ENCODE results near the gene TIMM22. TPM values are rescaled to one million over a fixed set of nuclear protein-coding genes. Genes with fewer than 3 reads are reported as not detected.
A peak's percentile ranks its signal among the peaks of the same experiment; 100 is the strongest.

Gene TIMM22
- total and polyA plus RNA-seq, 2 donors from 2014 or later, result 14.6 to 17.3 TPM

DNA sequence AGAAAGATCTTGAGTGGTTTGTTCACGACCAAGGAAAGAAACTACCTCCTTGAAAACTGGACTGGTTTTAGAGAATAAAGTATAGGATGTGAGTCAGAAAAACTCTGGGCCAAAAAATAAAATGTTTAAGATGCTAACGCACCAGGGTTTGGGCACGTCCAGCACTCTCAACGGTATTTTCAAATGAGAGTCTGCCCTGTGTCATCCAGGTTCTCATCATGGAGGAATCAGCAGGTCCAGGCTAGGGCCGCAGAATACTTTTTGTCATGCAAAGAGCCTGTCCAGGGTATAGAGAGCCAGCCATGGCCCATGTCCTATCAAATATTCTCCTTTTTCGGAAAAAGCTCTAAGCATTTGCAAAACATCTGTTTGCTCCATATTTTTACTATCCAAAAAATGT lies 19.8 kb upstream of the TIMM22 start:
- Histone ChIP-seq H3K36me3 (ENCODE audit: control insufficient read depth in 2 of 3, insufficient read depth in 3 of 3, low read length in 3 of 3) (no peaks in the 10 kb centered on the region), H3K9me3 (ENCODE audit: control insufficient read depth in 2 of 3, insufficient read depth in 1 of 3, low read length in 3 of 3) (no peaks in the 10 kb centered on the region), H3K27me3 (ENCODE audit: control insufficient read depth, insufficient read depth, low read length) (no peaks in the 10 kb centered on the region), H3K9ac (ENCODE audit: low read length in 3 of 3) (no peak overlapping the region), H3K4me3 (ENCODE audit: low read length in 3 of 3) (no peak overlapping the region), H3K4me1 (ENCODE audit: control insufficient read depth in 2 of 3, insufficient read depth in 2 of 3, low read depth in 1 of 3, low read length in 3 of 3) (peaks cover 0 to 8% (median 0%) of the 10 kb centered on the region in 3 donors), H3K27ac (ENCODE audit: low read depth in 2 of 2, low read length in 2 of 2) (no peak overlapping the region)
- intact Hi-C loops (cut with DNase I), result no loop called here
- TF ChIP-seq, protein P1, sequence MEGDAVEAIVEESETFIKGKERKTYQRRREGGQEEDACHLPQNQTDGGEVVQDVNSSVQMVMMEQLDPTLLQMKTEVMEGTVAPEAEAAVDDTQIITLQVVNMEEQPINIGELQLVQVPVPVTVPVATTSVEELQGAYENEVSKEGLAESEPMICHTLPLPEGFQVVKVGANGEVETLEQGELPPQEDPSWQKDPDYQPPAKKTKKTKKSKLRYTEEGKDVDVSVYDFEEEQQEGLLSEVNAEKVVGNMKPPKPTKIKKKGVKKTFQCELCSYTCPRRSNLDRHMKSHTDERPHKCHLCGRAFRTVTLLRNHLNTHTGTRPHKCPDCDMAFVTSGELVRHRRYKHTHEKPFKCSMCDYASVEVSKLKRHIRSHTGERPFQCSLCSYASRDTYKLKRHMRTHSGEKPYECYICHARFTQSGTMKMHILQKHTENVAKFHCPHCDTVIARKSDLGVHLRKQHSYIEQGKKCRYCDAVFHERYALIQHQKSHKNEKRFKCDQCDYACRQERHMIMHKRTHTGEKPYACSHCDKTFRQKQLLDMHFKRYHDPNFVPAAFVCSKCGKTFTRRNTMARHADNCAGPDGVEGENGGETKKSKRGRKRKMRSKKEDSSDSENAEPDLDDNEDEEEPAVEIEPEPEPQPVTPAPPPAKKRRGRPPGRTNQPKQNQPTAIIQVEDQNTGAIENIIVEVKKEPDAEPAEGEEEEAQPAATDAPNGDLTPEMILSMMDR (IDR thresholded peaks at IDR 0.05; ENCODE audit: borderline replicate concordance, extremely low read depth, insufficient read depth), result no peak
- FAIRE-seq (no peak), DNase-seq (no peak)

DNA sequence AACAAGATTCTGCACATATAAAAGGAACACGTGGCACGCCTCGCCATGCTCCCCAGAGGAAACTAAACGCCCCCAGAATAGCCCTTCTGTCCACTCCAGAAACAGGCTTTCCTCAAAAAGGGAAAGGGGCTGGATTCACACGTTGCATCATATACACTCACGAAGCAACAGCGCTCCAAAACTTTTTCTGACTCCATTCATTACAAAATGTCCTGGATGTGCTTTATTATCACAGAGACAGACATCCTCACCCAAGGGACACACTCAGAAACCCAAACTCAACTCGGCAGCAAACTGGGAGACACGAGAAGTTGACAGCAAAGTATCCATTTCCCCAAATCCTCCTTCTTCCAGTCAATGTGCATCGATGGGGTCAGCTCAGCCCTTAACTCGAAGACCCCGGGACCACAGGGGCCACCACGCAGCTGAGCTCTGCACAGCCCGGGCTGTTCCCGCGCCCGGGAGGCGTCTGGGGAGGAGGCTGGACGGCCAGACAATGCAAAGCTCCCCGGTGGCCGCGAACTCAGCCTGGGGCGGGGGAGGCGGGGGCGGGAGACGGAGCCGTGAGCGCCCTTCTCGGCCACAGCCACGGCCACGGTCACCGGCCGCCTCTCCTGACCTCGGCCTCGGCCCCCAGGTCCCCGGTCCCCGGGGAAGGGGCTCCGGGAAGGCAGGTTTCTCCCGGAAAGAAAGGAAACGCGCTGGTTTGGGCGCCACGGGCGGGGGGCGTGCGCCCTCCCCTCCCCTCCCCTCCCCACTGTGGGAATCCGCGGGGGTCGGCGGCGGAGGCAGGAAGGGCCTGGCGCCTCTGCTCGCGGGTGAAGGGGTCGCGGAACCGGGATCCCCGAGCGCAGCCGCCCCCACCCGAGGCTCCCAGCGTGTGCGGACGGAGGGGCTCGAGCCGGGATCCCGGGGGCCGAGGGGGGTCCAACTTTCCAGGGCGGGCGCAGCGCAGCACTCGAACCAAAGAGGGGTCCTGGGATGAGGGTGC lies 18.5 kb upstream of the TIMM22 start:
- FAIRE-seq (no peak), DNase-seq (peak in 4 of 5 donors; percentile 61 to 81 (median 79))
- no peaks in the 10 kb centered on the region for H3K27me3 ChIP-seq (ENCODE audit: control insufficient read depth, insufficient read depth, low read length)
- H3K36me3 ChIP-seq (ENCODE audit: control insufficient read depth in 2 of 3, insufficient read depth in 3 of 3, low read length in 3 of 3), result no peaks in the 10 kb centered on the region
- H3K9me3 ChIP-seq (ENCODE audit: control insufficient read depth in 2 of 3, insufficient read depth in 1 of 3, low read length in 3 of 3), result no peaks in the 10 kb centered on the region
- no peak overlapping the region for H3K27ac ChIP-seq (ENCODE audit: low read depth in 2 of 2, low read length in 2 of 2)
- H3K4me1 ChIP-seq (ENCODE audit: control insufficient read depth in 2 of 3, insufficient read depth in 2 of 3, low read depth in 1 of 3, low read length in 3 of 3), result peaks cover 0 to 8% (median 0%) of the 10 kb centered on the region in 3 donors
- peak overlapping the region in 2 of 3 donors; percentile 12 to 57 for H3K9ac ChIP-seq (ENCODE audit: low read length in 3 of 3)
- TF ChIP-seq, protein P1 (IDR thresholded peaks at IDR 0.05; ENCODE audit: borderline replicate concordance, extremely low read depth, insufficient read depth), result no peak
- intact Hi-C loops (cut with DNase I), result no loop called here
- peak overlapping the region; percentile 25 to 77 (median 58) for H3K4me3 ChIP-seq (ENCODE audit: low read length in 3 of 3)

DNA sequence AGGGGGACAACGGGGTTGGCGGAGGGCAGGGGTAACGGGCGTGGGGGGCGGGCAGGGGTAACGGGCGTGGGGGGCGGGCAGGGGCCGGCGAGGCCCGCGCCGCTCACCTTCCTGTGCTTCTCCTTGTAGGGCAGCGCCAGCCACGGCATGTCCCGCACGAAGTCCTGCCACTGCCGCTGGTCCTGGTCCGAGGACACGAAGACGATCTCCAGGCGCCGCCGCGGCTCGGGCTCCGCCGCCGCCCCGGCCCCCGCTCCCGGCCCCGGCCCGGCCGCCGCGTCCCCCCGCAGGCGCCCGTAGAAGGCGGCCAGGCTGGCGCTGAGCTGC lies 17.8 kb upstream of the TIMM22 start:
- Histone ChIP-seq H3K9me3 (ENCODE audit: control insufficient read depth in 2 of 3, insufficient read depth in 1 of 3, low read length in 3 of 3) (no peaks in the 10 kb centered on the region), H3K36me3 (ENCODE audit: control insufficient read depth in 2 of 3, insufficient read depth in 3 of 3, low read length in 3 of 3) (no peaks in the 10 kb centered on the region), H3K9ac (ENCODE audit: low read length in 3 of 3) (no peak overlapping the region), H3K27ac (ENCODE audit: low read depth in 2 of 2, low read length in 2 of 2) (no peak overlapping the region), H3K4me3 (ENCODE audit: low read length in 3 of 3) (peak overlapping the region in 2 of 3 donors; percentile 16 to 39), H3K27me3 (ENCODE audit: control insufficient read depth, insufficient read depth, low read length) (no peaks in the 10 kb centered on the region), H3K4me1 (ENCODE audit: control insufficient read depth in 2 of 3, insufficient read depth in 2 of 3, low read depth in 1 of 3, low read length in 3 of 3) (peaks cover 0 to 8% (median 0%) of the 10 kb centered on the region in 3 donors)
- TF ChIP-seq, protein P1 (IDR thresholded peaks at IDR 0.05; ENCODE audit: borderline replicate concordance, extremely low read depth, insufficient read depth), result no peak
- FAIRE-seq (no peak), DNase-seq (peak in 1 of 5 donors; percentile 89)
- intact Hi-C loops (cut with DNase I), result no loop called here

Data from kidney (tissue), 14 donors.